Liver (tissue), 9 donors: Measurements from ENCODE around the gene DNAI1. TPM values are rescaled to one million over a fixed set of nuclear protein-coding genes. Genes with fewer than 3 reads are reported as not detected.

Experiments used
- DNase-seq: peaks from one replicate; pipeline ENCODE4 v3.0.0-alpha.2; 2017; ENCODE audit warnings: low spot score
- H3K27ac ChIP-seq, 2 donors: one replicate each; pipeline ENCODE4 v1.7.0; 2013; ENCODE audit warnings: inconsistent platforms in 2 of 2, low read length in 2 of 2, control low read depth in 1 of 2, low read depth in 1 of 2, mild to moderate bottlenecking in 1 of 2
- H3K27me3 ChIP-seq, 4 donors: one replicate each; pipeline versions ENCODE4 v1.6.1 to v1.7.0; 2013; ENCODE audit warnings: low read length in 3 of 4, inconsistent platforms in 1 of 4, mild to moderate bottlenecking in 1 of 4, moderate library complexity in 1 of 4; ENCODE audit not compliant: control insufficient read depth in 4 of 4, insufficient read depth in 4 of 4
- H3K36me3 ChIP-seq, 4 donors: one replicate each; pipeline versions ENCODE4 v1.6.1 to v1.7.0; 2013; ENCODE audit warnings: low read length in 3 of 4, mild to moderate bottlenecking in 3 of 4, low read depth in 1 of 4, moderate library complexity in 1 of 4; ENCODE audit not compliant: control insufficient read depth in 4 of 4, insufficient read depth in 3 of 4
- H3K4me1 ChIP-seq, 4 donors: one replicate each; pipeline versions ENCODE4 v1.6.1 to v1.7.0; 2013; ENCODE audit warnings: low read length in 3 of 4, mild to moderate bottlenecking in 3 of 4, moderate library complexity in 1 of 4; ENCODE audit not compliant: control insufficient read depth in 4 of 4, insufficient read depth in 4 of 4
- H3K4me3 ChIP-seq, 3 donors: one replicate each; pipeline versions ENCODE4 v1.6.1 to v1.7.0; 2013; ENCODE audit warnings: low read length in 3 of 3, control low read depth in 1 of 3, low read depth in 1 of 3, mild to moderate bottlenecking in 1 of 3
- H3K9ac ChIP-seq, 2 donors: one replicate each; pipeline ENCODE4 v1.7.0; 2013; ENCODE audit warnings: low read length in 2 of 2, mild to moderate bottlenecking in 2 of 2, moderate library complexity in 2 of 2, control low read depth in 1 of 2, low read depth in 1 of 2
- H3K9me3 ChIP-seq, 4 donors: one replicate each; pipeline versions ENCODE4 v1.6.1 to v1.7.0; 2013; ENCODE audit warnings: low read length in 3 of 4; ENCODE audit not compliant: control insufficient read depth in 4 of 4
- ATF3 ChIP-seq: IDR thresholded peaks from 2 replicates; pipeline ENCODE4 v1.6.1; 2016; ENCODE audit warnings: antibody characterized with exemption
- CTCF ChIP-seq: fragments of 150-350 bp; IDR thresholded peaks from 2 replicates; pipeline ENCODE4 v1.5.1; 2017; ENCODE audit warnings: improper control_type of control experiment, low read depth, low read length; ENCODE audit not compliant: missing input control
- EGR1 ChIP-seq, 2 donors: IDR thresholded peaks; 2 replicates each; pipeline ENCODE4 v1.6.1; 2016 to 2018; ENCODE audit warnings: antibody characterized with exemption in 2 of 2, low read depth in 2 of 2
- FOXA1 ChIP-seq: IDR thresholded peaks from 2 replicates; pipeline ENCODE4 v1.6.1; 2016; ENCODE audit warnings: antibody characterized with exemption
- FOXA2 ChIP-seq: IDR thresholded peaks from 2 replicates; pipeline ENCODE4 v1.6.1; 2016; ENCODE audit warnings: antibody characterized with exemption
- GABPA ChIP-seq, 2 donors: IDR thresholded peaks in 1 of 2; conservative IDR thresholded peaks in 1 of 2; 2 replicates each; pipeline ENCODE4 v1.6.1; 2016; ENCODE audit warnings: antibody characterized with exemption in 2 of 2, mild to moderate bottlenecking in 1 of 2, moderate library complexity in 1 of 2
- HNF4A ChIP-seq, 2 donors: conservative IDR thresholded peaks; 2 replicates each; pipeline ENCODE4 v1.6.1; 2016; ENCODE audit warnings: antibody characterized with exemption in 2 of 2, mild to moderate bottlenecking in 2 of 2
- HNF4G ChIP-seq: IDR thresholded peaks from 2 replicates; pipeline ENCODE4 v1.6.1; 2016; ENCODE audit warnings: antibody characterized with exemption
- JUND ChIP-seq, 2 donors: IDR thresholded peaks; 2 replicates each; pipeline ENCODE4 v1.6.1; 2016; ENCODE audit warnings: antibody characterized with exemption in 2 of 2
- MAX ChIP-seq: IDR thresholded peaks from 2 replicates; pipeline ENCODE4 v1.6.1; 2016; ENCODE audit warnings: antibody characterized with exemption
- NR2F2 ChIP-seq: IDR thresholded peaks from 2 replicates; pipeline ENCODE4 v1.6.1; 2016; ENCODE audit warnings: antibody characterized with exemption
- RAD21 ChIP-seq, 2 donors: IDR thresholded peaks; 2 replicates each; pipeline ENCODE4 v1.6.1; 2016; ENCODE audit warnings: antibody characterized with exemption in 2 of 2, mild to moderate bottlenecking in 2 of 2
- REST ChIP-seq: IDR thresholded peaks from 2 replicates; pipeline ENCODE4 v1.6.1; 2016; ENCODE audit warnings: antibody characterized with exemption, mild to moderate bottlenecking
- RXRA ChIP-seq, 2 donors: IDR thresholded peaks; 2 replicates each; pipeline ENCODE4 v1.6.1; 2017 to 2018; ENCODE audit warnings: antibody characterized with exemption in 2 of 2, mild to moderate bottlenecking in 1 of 2
- SP1 ChIP-seq: IDR thresholded peaks from 2 replicates; pipeline ENCODE4 v1.6.1; 2018; ENCODE audit warnings: antibody characterized with exemption, mild to moderate bottlenecking
- TAF1 ChIP-seq: conservative IDR thresholded peaks from 2 replicates; pipeline ENCODE4 v1.6.1; 2016; ENCODE audit warnings: antibody characterized with exemption, mild to moderate bottlenecking
- YY1 ChIP-seq: IDR thresholded peaks from 2 replicates; pipeline ENCODE4 v1.6.1; 2016; ENCODE audit warnings: antibody characterized with exemption, mild to moderate bottlenecking
- ZBTB33 ChIP-seq: IDR thresholded peaks from 2 replicates; pipeline ENCODE4 v1.6.1; 2016; ENCODE audit warnings: antibody characterized with exemption
- WGBS: extraction: QIAGEN DNeasy Blood & Tissue Kit; methylation state at CpG from one replicate; pipeline ENCODE4 v1.1.7; 2013; 5-methylcytosine and 5-hydroxymethylcytosine counted together
- polyA plus RNA-seq, 2 donors: library from polyadenylated mRNA; stranded (reverse) in 1 of 2; unstranded in 1 of 2; fragments of 200-250 nt in 1 of 2; fragments of >200 nt in 1 of 2; fragmentation: Nextera tagmentation in 1 of 2; extraction: Ambion mirVana in 1 of 2; gene quantifications; one replicate each; pipeline versions ENCODE4 v1.2.1 to v1.2.3, GENCODE V29; 2013 to 2015
- total RNA-seq, 2 donors: library from RNA; depleted of rRNA; stranded (reverse); fragments of >200 nt; gene quantifications; one replicate each; pipeline ENCODE4 v1.2.3, GENCODE V29; 2014
- donor health status: healthy.
- donor health status: healthy.
- donor health status: healthy.
- donor health status: healthy.
- donor health status: healthy.

DNAI1 gene
- total and polyA plus RNA-seq, 4 donors: not detected

- H3K4me1 ChIP-seq: peaks cover 0 to 3% (median 0%) of the 10 kb centered on the region in 4 donors
- TF ChIP-seq FOXA2 (no peak), ZBTB33 (no peak), REST (no peak), SP1 (no peak), FOXA1 (no peak), GABPA (IDR thresholded peaks at IDR 0.05 in 1 of 2, conservative IDR thresholded peaks at IDR 0.05 in 1 of 2) (no peak), RAD21 (IDR thresholded peaks at IDR 0.05) (no peak), YY1 (no peak), HNF4G (no peak), HNF4A (conservative IDR thresholded peaks at IDR 0.05) (no peak), MAX (no peak), RXRA (IDR thresholded peaks at IDR 0.05) (no peak), CTCF (no peak), TAF1 (no peak), NR2F2 (no peak), JUND (IDR thresholded peaks at IDR 0.05) (no peak), EGR1 (IDR thresholded peaks at IDR 0.05; ENCODE audit: low read depth in 2 of 2) (no peak), ATF3 (no peak)
- H3K27me3 ChIP-seq: no peaks in the 10 kb centered on the region
- no peak for DNase-seq
- no peak overlapping the region for H3K27ac ChIP-seq
- 89% methylated on average over 2 of the region's 2 CpGs for WGBS
- H3K36me3 ChIP-seq: no peaks in the 10 kb centered on the region
- H3K9ac ChIP-seq: no peak overlapping the region
- H3K9me3 ChIP-seq: no peaks in the 10 kb centered on the region
- H3K4me3 ChIP-seq: no peak overlapping the region
Observed at GRCh38 chr9:34451135-34451534, 7.5 kb upstream of the DNAI1 start.

- H3K27ac ChIP-seq: no peak overlapping the region
- no peaks in the 10 kb centered on the region for H3K27me3 ChIP-seq
- no peaks in the 10 kb centered on the region for H3K9me3 ChIP-seq
- DNase-seq: no peak
- H3K9ac ChIP-seq: no peak overlapping the region
- no peaks in the 10 kb centered on the region for H3K36me3 ChIP-seq
- peaks cover 0 to 3% (median 0%) of the 10 kb centered on the region in 4 donors for H3K4me1 ChIP-seq
- no peak overlapping the region for H3K4me3 ChIP-seq
- WGBS: 77% methylated on average over 3 of the region's 3 CpGs
- TF ChIP-seq CTCF (no peak), FOXA2 (no peak), YY1 (no peak), ATF3 (no peak), HNF4G (no peak), GABPA (IDR thresholded peaks at IDR 0.05 in 1 of 2, conservative IDR thresholded peaks at IDR 0.05 in 1 of 2) (no peak), NR2F2 (no peak), HNF4A (conservative IDR thresholded peaks at IDR 0.05) (no peak), SP1 (no peak), REST (no peak), JUND (IDR thresholded peaks at IDR 0.05) (no peak), RXRA (IDR thresholded peaks at IDR 0.05) (no peak), RAD21 (IDR thresholded peaks at IDR 0.05) (no peak)
Observed at GRCh38 chr9:34451545-34451944, 7.1 kb upstream of the DNAI1 start.
